Panc1 (cell line): ENCODE data around the gene RPH3AL. TPM values are rescaled to one million over a fixed set of nuclear protein-coding genes. Genes with fewer than 3 reads are reported as not detected.

Experiments
- ATAC-seq: fragments of 200-7000 bp; cut with Tn5 transposase; 2 replicates; pipeline ENCODE4 v1.9.1; 2020; ENCODE audit warnings: mild to moderate bottlenecking, moderate library complexity
- BruUV-seq: library from RNA; stranded (reverse); fragments of 400-500 nt; replicated peaks from 2 replicates; lab custom pipeline; 2021; lab: Mats Ljungman, UMichigan
- CTCF ChIA-PET: fragments of 300-600 bp; sonication (Branson Sonifier 250); formaldehyde crosslinking; loops from one replicate; lab custom pipeline; 2022; ENCODE audit warnings: antibody characterized with exemption; lab: Charles Lee
- POLR2A ChIA-PET: fragments of 300-600 bp; sonication (Branson Sonifier 250); formaldehyde crosslinking; loops from one replicate; lab custom pipeline; 2022; ENCODE audit warnings: antibody characterized with exemption; lab: Charles Lee
- DNase-seq: peaks from one replicate; pipeline ENCODE4 v3.0.0-alpha.2; 2010; ENCODE audit warnings: low read depth, low spot score
- H3K27ac ChIP-seq: 2 replicates; pipeline ENCODE4 v1.5.1; 2011; ENCODE audit warnings: mild to moderate bottlenecking, low read length, inconsistent platforms
- H3K27me3 ChIP-seq: fragments of 200-500 bp; sonication (Bioruptor generic); 2 replicates; pipeline ENCODE4 v1.6.0; 2014; ENCODE audit warnings: low read length, inconsistent platforms; ENCODE audit not compliant: control insufficient read depth, insufficient read depth
- H3K36me3 ChIP-seq: fragments of 200-500 bp; sonication (Bioruptor generic); 2 replicates; pipeline ENCODE4 v1.5.1; 2014; ENCODE audit warnings: inconsistent platforms, mild to moderate bottlenecking, low read length, moderate library complexity; ENCODE audit not compliant: control insufficient read depth, insufficient read depth
- H3K4me1 ChIP-seq: 2 replicates; pipeline ENCODE4 v1.5.1; 2011; ENCODE audit warnings: inconsistent platforms, mild to moderate bottlenecking, low read length, moderate library complexity; ENCODE audit not compliant: control insufficient read depth, insufficient read depth
- H3K4me3 ChIP-seq, 2 experiments: 2 replicates each; pipeline ENCODE4 v1.5.1; 2011 to 2012; ENCODE audit warnings: low read depth in 2 of 2, low read length in 2 of 2, mild to moderate bottlenecking in 2 of 2, inconsistent platforms in 1 of 2, moderate library complexity in 1 of 2
- H3K9me3 ChIP-seq: fragments of 200-500 bp; sonication (Bioruptor generic); 2 replicates; pipeline ENCODE4 v1.5.1; 2014; ENCODE audit warnings: low read depth, mild to moderate bottlenecking, inconsistent platforms, low read length, moderate library complexity; ENCODE audit not compliant: control insufficient read depth, insufficient read depth
- POLR2AphosphoS5 ChIP-seq: IDR thresholded peaks from 2 replicates; pipeline ENCODE4 v1.6.1; 2012; ENCODE audit warnings: mild to moderate bottlenecking, low read depth, low read length, moderate library complexity
- SIN3A ChIP-seq: IDR thresholded peaks from 2 replicates; pipeline ENCODE4 v1.6.1; 2012; ENCODE audit warnings: low read depth, mild to moderate bottlenecking, low read length, moderate library complexity, borderline replicate concordance; ENCODE audit not compliant: insufficient read depth
- TCF7L2 ChIP-seq: IDR thresholded peaks from 2 replicates; pipeline ENCODE4 v1.6.1; 2011; ENCODE audit warnings: mild to moderate bottlenecking, low read depth, low read length, inconsistent platforms
- in situ Hi-C: cut with HindIII; loops from 2 replicates; pipeline ENCODE4 v1.10.0; 2016; ENCODE audit warnings: low sequenced_read_pairs, low pct_unique_long_range_greater_than_20kb
- intact Hi-C: fragments of 100-400 bp; cut with micrococcal nuclease; formaldehyde crosslinking; loops from one replicate; pipeline ENCODE4 v1.10.0; 2022; ENCODE audit not compliant: unreplicated experiment
- total RNA-seq: library from RNA; stranded (reverse); gene quantifications from one replicate; pipeline ENCODE4 v1.2.1, GENCODE V29; 2021; ENCODE audit not compliant: unreplicated experiment
- TF ChIP-seq, protein P1 (sequence below): fragments of 450-650 bp; IDR thresholded peaks from 2 replicates; pipeline ENCODE4 v1.5.1; 2017; ENCODE audit warnings: mild to moderate bottlenecking

RPH3AL gene
- total RNA-seq, 1 experiment from 2014 or later = 2.2 TPM

DNA sequence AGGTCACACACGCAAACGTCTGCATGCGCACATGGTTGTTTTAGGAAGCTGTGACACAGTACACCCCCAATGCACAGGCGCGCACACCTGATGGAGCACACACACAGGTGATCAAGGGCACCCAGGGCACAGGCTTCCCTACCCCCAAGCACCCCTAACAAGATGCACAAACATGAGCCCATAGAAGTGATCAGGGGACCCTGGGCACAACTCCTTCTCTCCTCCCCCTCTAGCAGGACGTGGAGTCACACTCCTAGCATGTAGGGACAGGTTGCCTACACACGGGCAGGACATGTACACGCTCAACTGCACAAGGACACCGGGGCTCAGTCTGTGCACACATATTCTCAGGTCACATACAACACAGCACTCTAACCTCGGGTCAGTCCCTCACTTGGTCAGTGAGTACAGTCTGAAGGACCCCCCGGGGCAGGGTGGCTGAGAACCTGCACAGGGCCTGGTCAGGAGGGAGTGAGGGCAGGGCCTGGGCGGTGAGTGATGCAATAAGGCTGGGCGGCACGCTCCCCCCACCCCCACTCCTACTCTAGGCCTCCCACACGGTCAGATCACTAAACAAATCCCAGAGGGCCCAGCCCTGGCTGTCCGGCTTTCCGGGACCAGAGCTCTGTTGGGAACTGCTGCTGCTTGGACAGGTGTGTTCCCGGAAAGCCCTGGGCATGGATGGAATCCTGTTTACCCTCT, 170.4 kb downstream of the RPH3AL start:
- TF ChIP-seq TCF7L2 = no peak
- Histone ChIP-seq H3K9me3 (no peaks in the 10 kb centered on the region), H3K27ac (no peak overlapping the region), H3K4me1 (no peaks in the 10 kb centered on the region), H3K4me3 (no peak overlapping the region), H3K27me3 (no peaks in the 10 kb centered on the region), H3K36me3 (no peaks in the 10 kb centered on the region; the same call in 1 of the 2 replicates)
- ATAC-seq (no peak), DNase-seq (no peak)
- no TSS peak for BruUV-seq
- in situ Hi-C loops = no loop called here
- ChIA-PET CTCF (no interaction called here), POLR2A (no interaction called here)
- intact Hi-C loops = no loop called here

DNA sequence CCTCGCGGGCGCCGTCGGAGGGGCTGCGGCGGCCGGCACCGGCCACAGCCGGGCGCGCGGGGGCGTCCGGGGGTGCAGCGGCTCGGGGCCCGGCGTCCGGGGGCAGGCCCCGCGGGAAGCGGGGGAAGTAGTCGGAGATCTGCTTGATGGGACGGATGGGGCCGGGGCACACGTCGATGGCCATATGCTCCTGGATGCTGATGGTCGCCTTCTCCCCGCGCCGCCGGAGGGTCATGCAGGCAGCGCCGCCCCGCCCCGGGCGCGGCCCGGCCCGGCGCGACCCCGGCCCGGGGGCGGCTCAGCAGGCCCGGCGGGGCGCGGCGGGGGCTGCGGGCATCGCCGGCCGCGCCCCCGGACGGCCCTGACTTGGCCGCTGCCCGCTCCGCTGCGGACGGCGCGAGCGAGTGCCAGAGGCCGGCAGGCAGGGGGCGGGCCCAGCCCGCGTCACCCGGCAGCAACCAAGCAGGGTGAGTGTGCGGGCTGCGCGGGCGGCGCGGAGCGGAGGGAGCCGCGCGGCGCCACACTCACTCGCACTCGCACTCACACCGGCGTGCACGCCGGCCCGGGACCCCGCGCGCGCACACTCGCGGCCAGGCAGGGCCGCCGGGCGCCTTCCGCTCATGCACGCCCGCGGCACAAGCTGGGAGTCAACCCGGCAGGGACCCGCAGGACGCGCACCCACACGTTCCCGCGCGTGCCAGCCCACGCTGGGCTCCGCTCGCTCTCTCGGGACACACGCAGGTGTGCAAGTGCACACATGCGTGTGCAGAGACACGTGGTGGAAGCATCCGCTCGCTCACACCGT, 171.2 kb downstream of the RPH3AL start, which contains the start of gene DOC2B:
TSS of gene DOC2B (minus strand) at position 406 of the 805 bp plus-strand sequence. CDS start at position 235, 171 bp downstream.
- no peak within 1 kb of the TSS for H3K27ac ChIP-seq
- H3K4me1 ChIP-seq = no peaks in the 10 kb centered on the region
- BruUV-seq = no TSS peak
- ATAC-seq = peak; percentile 85
- no peaks in the 10 kb centered on the region for H3K9me3 ChIP-seq
- ChIA-PET CTCF (no interaction called here), POLR2A (no interaction called here)
- H3K27me3 ChIP-seq = no peaks in the 10 kb centered on the region
- H3K36me3 ChIP-seq = no peaks in the 10 kb centered on the region; the same call in 1 of the 2 replicates
- in situ Hi-C loops = no loop called here
- intact Hi-C loops = no loop called here
- peak within 1 kb of the TSS; percentile 28 to 29 for H3K4me3 ChIP-seq
- DNase-seq = no peak
- TF ChIP-seq POLR2AphosphoS5 = no peak
- TF ChIP-seq, protein P1, sequence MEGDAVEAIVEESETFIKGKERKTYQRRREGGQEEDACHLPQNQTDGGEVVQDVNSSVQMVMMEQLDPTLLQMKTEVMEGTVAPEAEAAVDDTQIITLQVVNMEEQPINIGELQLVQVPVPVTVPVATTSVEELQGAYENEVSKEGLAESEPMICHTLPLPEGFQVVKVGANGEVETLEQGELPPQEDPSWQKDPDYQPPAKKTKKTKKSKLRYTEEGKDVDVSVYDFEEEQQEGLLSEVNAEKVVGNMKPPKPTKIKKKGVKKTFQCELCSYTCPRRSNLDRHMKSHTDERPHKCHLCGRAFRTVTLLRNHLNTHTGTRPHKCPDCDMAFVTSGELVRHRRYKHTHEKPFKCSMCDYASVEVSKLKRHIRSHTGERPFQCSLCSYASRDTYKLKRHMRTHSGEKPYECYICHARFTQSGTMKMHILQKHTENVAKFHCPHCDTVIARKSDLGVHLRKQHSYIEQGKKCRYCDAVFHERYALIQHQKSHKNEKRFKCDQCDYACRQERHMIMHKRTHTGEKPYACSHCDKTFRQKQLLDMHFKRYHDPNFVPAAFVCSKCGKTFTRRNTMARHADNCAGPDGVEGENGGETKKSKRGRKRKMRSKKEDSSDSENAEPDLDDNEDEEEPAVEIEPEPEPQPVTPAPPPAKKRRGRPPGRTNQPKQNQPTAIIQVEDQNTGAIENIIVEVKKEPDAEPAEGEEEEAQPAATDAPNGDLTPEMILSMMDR = no peak
- no peak for TF ChIP-seq SIN3A

DNA sequence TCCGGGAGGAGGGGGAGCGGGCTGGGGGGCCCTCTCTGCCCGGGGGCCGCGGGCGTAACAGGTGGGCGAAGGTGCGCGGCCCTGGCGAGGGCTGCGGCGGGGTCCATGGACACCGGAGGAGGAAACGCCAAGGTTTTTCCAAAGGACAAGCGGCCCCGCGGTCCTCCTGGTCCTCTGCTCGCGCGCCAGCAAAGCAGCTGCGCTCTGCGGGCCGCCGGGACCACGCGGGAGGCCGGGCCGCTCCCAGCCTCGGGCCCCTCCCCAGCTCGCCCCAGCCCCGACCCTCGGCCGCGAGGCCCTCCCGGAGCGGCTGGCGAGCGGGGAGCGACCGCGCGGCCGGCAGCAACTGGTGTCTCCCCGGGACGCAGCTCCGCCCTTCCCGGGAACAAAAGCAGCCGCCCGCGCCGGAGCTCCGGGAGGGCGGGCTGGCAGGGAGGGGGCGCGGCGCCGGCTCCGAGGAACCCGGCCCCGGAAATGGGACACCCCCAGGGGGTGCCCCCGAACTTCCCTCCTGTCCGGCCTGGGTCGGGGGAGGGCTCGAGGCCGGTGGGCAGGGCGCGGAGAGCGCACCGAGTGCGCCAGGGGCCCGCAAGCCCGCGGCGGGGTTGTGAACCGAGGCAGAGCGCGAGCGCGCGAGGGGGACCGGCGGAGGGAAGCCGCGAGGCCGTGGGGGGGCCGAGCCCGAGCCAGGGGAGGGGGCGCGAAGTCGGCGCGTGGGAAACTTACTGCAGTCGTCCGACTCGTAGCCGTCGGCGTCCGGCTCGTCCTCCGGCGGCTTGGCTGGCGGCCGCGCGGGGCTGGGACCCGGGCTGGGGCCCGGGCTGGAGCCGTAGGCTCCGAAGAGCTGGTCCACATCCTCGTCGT, 172.0 kb downstream of the RPH3AL start:
- TF ChIP-seq TCF7L2 (0 out of 2 replicates have a peak, but pooled peaks have one; percentile 35), POLR2AphosphoS5 (no peak), SIN3A (no peak)
- TF ChIP-seq, protein P1 = no peak
- H3K9me3 ChIP-seq = no peaks in the 10 kb centered on the region
- H3K27ac ChIP-seq = no peak overlapping the region
- ATAC-seq (peak; percentile 20; the same call in 1 of the 2 replicates), DNase-seq (no peak)
- H3K27me3 ChIP-seq = no peaks in the 10 kb centered on the region
- intact Hi-C loops (no loop called here), in situ Hi-C loops (no loop called here)
- no peaks in the 10 kb centered on the region; the same call in 1 of the 2 replicates for H3K36me3 ChIP-seq
- peak overlapping the region; percentile 28 to 29 for H3K4me3 ChIP-seq
- BruUV-seq = no TSS peak
- ChIA-PET POLR2A (no interaction called here), CTCF (no interaction called here)
- H3K4me1 ChIP-seq = no peaks in the 10 kb centered on the region
